ENCODE measurements around the gene CACNA2D4.
"Not testable (repeated sequence)": the region's sequence is repeated elsewhere in the genome, so short reads cannot be mapped to it uniquely, and the experiment has no call there.

CACNA2D4 gene

DNA sequence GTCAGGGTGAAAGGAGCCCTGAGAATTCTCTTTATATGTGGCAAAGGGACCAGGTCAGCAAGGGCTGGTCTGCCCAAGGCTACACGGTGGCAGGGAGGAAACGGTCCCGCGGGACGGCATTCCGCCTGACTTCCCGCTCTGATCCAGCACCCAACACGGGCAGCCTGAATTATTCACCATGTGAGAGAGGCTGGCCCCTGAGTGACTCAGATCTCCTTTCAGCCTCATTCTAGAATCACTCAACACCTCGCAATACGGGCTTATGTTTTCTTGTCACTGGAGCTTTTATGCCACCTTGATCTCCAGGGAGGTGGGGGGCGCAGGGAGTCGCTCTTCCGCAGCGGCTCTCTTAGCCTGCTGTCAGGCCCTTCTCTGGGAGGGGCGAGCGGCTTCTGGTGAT is 89.6 kb downstream of the CACNA2D4 start:
- DNase-seq = no peak

- DNase-seq = no peak
These were observed 90.3 kb downstream of the CACNA2D4 start for GRCh38 chr12:1827826-1828805.

DNA sequence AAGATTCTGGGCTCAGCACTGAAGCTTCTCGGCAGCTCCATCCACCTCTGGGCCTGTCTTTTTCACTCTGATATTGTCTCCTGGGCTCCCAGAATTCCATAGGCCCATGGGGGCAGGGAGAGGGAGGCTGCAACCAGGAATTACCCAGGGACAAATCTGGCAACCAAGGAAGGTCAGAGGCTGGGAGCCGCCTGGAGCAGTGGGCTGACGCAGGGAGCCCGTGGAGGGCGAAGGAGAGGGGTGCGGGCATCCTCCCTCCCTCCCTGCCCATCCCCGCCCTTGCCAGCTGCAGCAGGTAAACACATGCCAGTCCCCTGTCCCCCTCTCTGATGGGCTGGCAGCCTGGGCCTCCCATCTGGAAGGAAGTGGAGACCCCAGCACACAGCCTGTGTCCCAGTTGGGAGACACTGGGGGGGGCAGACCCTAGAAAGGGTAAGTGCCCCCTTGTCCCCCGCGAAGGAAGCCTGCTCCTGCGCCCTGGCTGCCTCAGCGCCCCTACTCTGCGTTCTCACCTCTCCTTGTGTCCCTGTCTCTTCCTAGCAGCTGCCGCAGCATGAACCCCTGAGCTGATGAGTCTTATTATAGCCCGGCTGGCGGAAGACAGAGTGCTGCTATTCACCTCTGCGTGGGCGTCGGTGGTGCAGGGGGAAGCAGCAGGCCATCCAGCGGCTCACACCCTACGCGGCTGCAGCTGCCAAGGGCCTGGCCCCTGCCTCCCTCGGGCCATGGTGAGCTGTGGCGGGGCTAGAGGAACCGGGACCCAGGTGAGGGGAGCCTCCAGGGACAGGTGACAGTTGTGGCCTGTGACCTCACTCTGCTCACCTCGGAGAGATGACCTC is 91.4 kb downstream of the CACNA2D4 start:
- DNase-seq = no peak

GRCh38 chr12:1826401-1826800 is 92.1 kb downstream of the CACNA2D4 start:
- DNase-seq = no peak

DNA sequence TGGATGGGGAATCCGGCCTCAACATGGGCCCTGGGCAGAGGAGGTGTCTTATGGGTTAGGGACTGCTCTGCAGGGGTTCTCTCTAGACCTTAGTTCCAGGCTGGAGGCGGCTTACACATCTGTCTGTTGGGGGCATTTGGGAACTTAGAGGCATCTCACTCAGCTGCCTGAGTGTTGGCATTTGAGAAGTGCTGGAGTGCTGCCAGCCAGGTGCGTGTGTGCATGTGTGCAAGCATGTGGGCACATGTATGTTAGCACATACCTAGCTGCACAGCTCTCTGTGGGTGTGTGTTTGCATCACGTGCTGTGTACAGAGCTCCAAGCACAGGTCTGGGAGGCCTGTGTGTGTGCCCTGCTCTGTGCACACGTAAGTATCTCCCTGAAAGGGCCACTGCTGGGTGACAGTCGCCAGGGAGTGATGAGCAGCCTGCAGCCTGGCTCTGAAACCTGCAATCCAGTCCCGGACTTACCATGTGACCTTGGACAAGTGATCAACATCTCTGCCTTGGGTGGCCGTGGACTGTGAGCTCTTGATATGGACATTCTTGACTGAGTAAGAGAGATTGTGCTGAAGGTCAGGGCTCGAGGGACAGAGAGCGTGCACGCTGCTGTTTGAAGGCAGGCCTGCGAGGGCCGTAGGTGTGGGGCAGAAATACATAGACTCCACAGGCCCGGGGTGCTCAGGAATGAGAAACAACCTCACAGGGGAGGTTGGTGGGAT is 92.9 kb downstream of the CACNA2D4 start:
- no peak for DNase-seq

- no peak for DNase-seq
These were observed 95.2 kb downstream of the CACNA2D4 start for GRCh38 chr12:1823237-1823636.

DNA sequence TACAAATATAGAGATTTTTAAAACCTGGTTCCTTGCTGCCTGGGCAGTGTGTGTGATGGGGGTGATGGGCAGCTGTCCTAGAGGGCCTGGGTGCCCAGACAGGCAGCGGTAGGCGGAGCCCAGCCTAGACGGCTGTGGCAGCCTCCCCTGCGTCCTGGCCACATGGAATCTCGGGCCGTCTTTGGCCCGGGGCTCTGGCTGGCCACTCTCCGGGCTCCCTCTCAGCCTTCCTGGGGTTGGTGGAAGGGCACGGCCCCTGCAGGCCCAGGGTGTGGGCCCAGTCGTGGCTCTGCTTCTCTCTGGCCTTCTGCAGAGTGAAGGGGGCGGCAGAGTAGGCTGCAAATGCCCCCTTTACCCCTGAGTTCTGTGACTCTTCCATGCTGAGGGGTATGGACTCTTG is 95.8 kb downstream of the CACNA2D4 start:
- no peak for DNase-seq

- DNase-seq = no peak
These were observed 96.6 kb downstream of the CACNA2D4 start for GRCh38 chr12:1821805-1822204.

DNA sequence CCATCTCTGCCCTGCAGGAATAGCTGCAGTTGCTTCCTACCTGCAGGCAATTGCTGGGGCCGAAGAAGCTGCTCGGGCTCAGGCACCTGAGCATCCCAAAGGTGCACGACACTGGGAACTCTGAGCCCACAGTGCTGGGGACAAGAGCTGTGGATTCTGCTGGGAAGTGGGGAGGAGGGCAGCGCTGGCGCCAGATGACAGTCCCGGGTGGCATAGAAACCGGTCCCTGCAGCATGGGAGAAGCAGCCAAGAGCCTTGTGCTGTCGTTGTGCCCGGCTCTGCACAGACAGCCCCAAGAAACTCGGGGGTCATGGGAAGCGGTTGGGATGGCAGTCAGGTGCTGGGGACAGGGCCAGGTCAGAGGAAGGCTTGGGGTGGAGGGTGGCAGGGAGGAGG is 97.6 kb downstream of the CACNA2D4 start:
- no peak for DNase-seq

DNA sequence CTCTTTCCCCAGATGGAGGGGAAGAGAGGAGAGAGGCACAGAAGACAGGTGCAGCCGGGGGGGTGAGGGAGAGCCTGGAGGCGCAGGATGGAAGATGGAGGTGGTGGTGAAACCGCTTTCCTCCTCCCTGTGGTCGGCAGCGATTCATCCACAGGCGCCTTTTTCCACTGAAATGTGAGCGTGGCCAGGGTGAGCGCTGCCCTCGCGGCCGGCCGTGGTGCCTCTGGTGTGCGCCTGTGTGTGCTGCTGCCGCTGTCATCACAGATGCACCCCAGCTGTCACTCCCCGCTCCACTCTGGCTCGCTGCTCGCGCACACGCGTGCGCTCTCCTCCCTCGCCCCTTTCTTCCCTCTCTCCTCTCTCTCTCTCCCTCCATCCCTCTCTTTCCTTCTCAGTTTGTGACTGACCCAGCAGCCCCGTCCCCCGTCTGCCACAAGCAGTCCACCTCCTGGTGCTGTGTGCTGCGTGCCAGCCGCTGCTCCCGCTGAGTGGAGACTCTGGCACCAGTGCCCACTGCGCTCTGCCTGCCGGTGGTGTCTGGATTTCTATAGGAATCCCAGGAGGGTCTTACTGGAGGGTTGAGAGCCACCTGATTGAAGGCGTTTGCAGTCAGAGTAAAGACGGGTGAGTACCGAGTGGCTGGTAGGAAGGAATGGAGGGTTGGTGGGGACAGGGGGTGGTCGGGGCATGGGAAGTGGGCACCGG is 98.1 kb downstream of the CACNA2D4 start, which contains the start of gene LRTM2:
Gene LRTM2, plus strand, starts transcription at position 375 of the 705 bp plus-strand sequence. CDS start 7,584 bp downstream, outside the sequence.
- no peak for DNase-seq

- no peak for DNase-seq
These were observed 98.9 kb downstream of the CACNA2D4 start for GRCh38 chr12:1819571-1819970.

DNA sequence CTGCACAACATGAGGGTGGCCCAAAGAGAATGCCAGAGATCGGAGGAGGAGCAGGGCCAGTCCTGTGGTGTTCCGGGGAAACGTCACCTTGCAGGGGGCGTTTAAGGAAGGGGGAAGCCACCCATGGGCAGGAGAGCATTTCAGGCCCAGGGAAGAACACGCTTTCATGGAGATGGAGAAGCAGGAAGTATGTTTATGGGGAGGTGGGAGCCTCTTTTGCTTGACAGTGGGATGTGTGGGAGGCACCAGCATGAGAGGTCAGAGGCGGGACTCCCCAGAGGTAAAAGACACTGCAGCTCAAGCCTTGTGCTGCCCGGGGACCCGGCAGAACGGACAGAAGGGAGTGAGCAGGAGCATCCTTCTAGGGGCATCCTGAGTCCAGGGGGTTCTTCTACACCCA is 99.4 kb downstream of the CACNA2D4 start:
- DNase-seq = no peak

DNA sequence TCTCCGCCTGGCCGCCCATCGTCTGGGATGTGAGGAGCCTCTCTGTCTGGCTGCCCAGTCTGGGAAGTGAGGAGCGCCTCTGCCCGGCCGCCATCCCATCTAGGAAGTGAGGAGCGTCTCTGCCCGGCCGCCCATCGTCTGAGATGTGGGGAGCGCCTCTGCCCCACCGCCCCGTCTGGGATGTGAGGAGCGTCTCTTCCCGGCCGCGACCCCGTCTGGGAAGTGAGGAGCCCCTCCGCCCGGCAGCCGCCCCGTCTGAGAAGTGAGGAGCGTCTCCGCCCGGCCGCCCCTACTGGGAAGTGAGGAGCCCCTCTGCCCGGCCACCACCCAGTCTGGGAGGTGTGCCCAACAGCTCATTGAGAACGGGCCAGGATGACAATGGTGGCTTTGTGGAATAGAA is 100.5 kb downstream of the CACNA2D4 start:
- not testable (repeated sequence) for DNase-seq

DNA sequence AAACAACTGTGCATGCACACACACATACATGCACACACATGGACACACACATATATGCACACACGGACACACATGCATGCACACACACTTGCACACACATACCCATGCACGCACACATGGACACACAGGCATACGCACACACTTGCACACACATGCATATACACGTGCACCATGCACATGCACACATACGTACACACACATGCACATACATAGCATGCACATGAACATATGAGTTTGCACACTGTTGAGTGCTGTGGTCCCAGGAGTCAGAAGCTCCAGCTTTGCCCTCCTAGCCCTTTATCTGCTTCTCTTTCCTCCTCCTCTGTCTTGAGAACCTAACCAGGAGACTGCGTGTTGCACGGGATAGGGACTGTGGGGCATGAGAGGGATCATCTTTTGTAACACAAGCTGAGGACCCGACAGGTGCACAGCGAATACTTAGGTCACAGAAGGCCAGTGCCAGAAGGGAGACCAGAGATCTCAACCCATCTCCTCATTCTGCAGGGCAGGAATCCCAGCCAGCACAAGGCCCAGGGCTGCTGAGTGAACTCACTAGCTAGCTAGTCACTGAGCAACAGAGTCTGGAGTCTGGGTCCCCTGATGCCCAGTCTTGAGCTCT is 101.6 kb downstream of the CACNA2D4 start:
- DNase-seq = no peak

DNA sequence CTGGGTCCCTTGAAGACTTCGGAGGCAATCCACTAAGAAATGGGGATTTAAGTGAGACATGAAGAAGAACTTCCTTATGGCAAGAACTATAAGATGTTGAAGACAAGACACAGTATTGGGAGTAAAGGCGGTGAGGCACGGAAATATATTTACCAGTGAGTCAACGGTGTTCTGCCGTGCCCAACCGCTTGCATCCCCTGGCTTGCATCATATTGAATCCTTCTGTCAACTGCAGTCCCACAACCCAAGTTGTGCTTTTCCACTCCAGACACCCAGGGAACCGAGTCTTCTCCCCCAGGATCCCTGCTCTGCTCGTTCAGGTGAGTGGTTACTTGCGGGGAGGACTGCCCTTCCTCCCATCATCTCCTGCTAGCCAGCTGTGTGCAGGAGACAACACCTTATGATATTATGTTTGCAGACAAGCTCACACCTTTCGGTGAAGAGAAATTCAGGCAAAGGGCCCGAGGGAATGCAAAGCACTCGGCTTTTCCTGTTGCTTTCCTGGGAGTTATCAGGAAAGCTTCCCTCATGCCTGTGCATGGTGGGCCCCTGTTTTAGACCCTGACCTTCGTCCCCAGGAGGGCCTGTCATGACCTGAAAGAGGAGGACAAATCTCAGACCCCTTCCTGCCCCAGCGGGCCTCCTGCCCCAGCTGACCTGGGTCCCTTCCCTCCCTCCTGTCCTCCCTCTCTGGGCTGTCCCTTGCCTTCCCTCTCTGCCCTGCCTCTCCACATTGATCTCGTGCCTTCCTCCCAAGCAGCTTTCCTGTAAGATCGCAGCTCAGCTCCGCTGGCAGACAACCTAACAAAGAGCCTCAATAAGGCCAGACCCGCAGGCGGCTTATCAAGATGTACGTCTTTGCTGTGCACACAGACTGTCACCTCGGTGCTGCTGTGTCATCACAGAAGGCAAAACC is 102.4 kb downstream of the CACNA2D4 start:
- no peak for DNase-seq

DNA sequence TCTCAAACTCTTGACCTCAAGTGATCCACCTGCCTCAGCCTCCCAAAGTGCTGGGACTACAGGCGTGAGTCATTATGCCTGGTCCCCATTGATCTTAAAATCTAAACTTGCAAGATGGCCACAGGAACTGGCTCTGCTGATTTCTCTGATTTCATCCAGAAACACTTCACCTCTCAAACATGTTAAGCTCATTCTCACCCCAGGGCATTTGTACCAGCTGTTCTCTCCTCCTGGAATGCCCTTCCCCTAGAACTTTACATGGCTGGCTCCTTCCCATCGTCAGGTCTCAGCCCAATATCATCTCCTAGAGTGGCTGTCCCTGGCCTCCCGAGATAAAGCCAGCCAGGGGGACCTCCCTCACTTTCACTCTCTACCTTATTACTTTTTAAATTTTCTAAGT is 103.3 kb downstream of the CACNA2D4 start:
- DNase-seq = no peak

GRCh38 chr12:1814266-1814665 is 104.2 kb downstream of the CACNA2D4 start:
- DNase-seq = no peak

DNA sequence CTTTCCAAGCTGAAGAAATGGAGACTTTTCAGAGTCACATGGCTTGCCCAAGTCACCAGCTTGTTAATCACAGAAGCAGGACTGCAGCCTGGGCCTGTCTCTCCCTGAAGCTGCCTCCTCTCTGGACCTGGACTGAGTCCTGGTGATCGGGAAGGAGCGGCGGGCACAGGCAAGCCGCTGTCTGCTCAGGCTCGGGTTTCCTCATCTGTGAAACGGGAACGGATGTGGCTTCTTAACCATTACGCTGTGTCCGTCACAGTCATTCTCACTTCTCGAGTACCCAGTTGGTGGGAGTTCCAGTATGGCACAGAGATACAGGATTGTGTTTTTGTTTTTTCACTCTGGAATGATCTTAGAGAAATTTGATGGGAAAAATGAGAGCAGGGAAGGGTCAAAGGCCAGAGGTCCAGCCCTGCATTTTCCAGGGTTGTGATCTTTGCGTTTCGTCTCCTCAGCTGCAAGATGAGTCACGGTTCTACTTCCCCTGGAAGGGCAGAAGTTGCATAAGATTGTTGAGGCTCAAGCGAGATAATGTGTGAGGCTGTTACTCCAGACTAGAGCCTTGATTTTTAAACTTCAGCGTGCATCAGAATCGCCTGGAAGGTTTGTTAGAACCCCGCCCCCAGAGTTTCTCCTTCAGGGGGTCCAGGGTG is 105.7 kb downstream of the CACNA2D4 start:
- DNase-seq = no peak

DNA sequence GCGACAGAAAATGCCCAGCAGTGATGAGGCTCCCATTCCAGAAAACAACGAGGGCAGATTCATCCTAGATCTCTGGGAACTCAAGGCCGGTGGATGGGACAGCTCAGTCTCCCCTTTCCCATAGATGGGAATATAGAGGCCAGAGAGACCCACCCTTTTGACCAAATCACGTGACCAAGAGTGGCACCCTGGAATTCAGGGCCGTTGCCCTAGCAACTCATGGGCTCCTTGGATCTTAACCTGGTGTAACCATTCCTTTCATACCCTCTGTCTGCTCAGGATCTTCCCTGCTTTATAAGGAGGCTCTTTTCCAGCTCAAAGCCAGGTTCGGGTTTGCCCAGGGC is 106.5 kb downstream of the CACNA2D4 start:
- DNase-seq = no peak

DNA sequence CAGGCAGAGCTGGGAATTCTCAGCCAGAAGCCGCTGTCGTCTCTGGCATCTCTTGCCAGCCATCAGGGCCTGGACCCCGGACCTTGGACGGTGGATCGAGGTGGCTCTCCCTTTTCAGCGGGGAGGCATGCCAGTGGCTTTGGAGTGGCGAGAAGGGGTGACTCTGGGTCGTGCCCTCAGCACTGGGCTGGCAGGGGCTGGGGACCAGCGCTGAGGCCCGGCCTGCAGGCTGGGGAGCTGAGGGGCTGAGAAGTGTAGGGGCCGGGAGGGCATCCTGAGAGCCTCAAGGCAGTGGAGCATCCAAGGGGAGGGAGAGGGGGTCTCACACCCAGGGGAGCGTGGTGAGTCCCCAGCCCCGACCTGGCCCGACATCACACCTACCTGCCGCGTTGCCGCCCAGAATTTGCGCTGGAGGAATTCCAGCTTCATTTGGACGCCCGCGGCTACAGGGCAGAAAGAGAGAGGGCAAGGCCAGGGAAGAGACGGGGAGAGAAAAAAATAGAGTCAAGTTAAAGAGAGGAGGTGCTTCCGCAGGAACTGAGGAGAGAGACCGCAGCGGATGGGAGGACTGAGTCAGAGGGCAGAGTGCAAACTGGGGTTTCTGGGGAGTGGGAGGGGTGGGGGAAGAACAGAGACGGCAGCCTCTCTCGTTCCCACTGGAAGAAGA is 107.0 kb downstream of the CACNA2D4 start:
- no peak for DNase-seq
